ENCODE results near the gene AHCTF1. TPM values are rescaled to one million over a fixed set of nuclear protein-coding genes. Genes with fewer than 3 reads are reported as not detected.

AHCTF1 gene
- total RNA-seq, result 18.8 and 26.4 TPM in 2 replicates

GRCh38 chr1:246931549-246932365, at the start of gene AHCTF1:
AHCTF1 (minus strand) TSS chr1:246931948; CDS start chr1:246918370, 13,578 bp downstream.
- DNase-seq (ENCODE audit: extremely low read depth, low read depth, low spot score), result peak; percentile 88

- DNase-seq (ENCODE audit: extremely low read depth, low read depth, low spot score), result no peak
Measured at GRCh38 chr1:246978785-246979184, 47.0 kb upstream of the AHCTF1 start.

GRCh38 chr1:246978281-246978680, 46.5 kb upstream of the AHCTF1 start:
- no peak for DNase-seq (ENCODE audit: extremely low read depth, low read depth, low spot score)

GRCh38 chr1:246971969-246972368, 40.2 kb upstream of the AHCTF1 start:
- no peak for DNase-seq (ENCODE audit: extremely low read depth, low read depth, low spot score)

- no peak for DNase-seq (ENCODE audit: extremely low read depth, low read depth, low spot score)
Measured at GRCh38 chr1:246971090-246971721, 39.5 kb upstream of the AHCTF1 start.

GRCh38 chr1:246969621-246970020, 37.9 kb upstream of the AHCTF1 start:
- DNase-seq (ENCODE audit: extremely low read depth, low read depth, low spot score), result no peak

GRCh38 chr1:246966502-246966901, 34.8 kb upstream of the AHCTF1 start:
- no peak for DNase-seq (ENCODE audit: extremely low read depth, low read depth, low spot score)

- DNase-seq (ENCODE audit: extremely low read depth, low read depth, low spot score), result peak; percentile 41
Measured at GRCh38 chr1:246959944-246960693, 28.4 kb upstream of the AHCTF1 start.

GRCh38 chr1:246954126-246954525, 22.4 kb upstream of the AHCTF1 start:
- DNase-seq (ENCODE audit: extremely low read depth, low read depth, low spot score), result no peak

- DNase-seq (ENCODE audit: extremely low read depth, low read depth, low spot score), result no peak
Measured at GRCh38 chr1:246951413-246951812, 19.7 kb upstream of the AHCTF1 start.

- DNase-seq (ENCODE audit: extremely low read depth, low read depth, low spot score), result no peak
Measured at GRCh38 chr1:246949956-246950355, 18.2 kb upstream of the AHCTF1 start.

GRCh38 chr1:246947255-246947654, 15.5 kb upstream of the AHCTF1 start:
- peak; percentile 92 for DNase-seq (ENCODE audit: extremely low read depth, low read depth, low spot score)

GRCh38 chr1:246946366-246946765, 14.6 kb upstream of the AHCTF1 start:
- DNase-seq (ENCODE audit: extremely low read depth, low read depth, low spot score), result no peak

- DNase-seq (ENCODE audit: extremely low read depth, low read depth, low spot score), result no peak
Measured at GRCh38 chr1:246934765-246935164, 3.0 kb upstream of the AHCTF1 start.

- DNase-seq (ENCODE audit: extremely low read depth, low read depth, low spot score), result no peak
Measured at GRCh38 chr1:246933893-246934292, 2.1 kb upstream of the AHCTF1 start.

GRCh38 chr1:246932366-246932700, 585 bp upstream of the AHCTF1 start:
- no peak for DNase-seq (ENCODE audit: extremely low read depth, low read depth, low spot score)

- no peak for DNase-seq (ENCODE audit: extremely low read depth, low read depth, low spot score)
Measured at GRCh38 chr1:246930830-246931548, 759 bp downstream of the AHCTF1 start.

- no peak for DNase-seq (ENCODE audit: extremely low read depth, low read depth, low spot score)
Measured at GRCh38 chr1:246925997-246926626, 5.6 kb downstream of the AHCTF1 start.

GRCh38 chr1:246923900-246924299, 7.8 kb downstream of the AHCTF1 start:
- DNase-seq (ENCODE audit: extremely low read depth, low read depth, low spot score), result no peak

- DNase-seq (ENCODE audit: extremely low read depth, low read depth, low spot score), result no peak
Measured at GRCh38 chr1:246923482-246923881, 8.3 kb downstream of the AHCTF1 start.
